Subcutaneous adipose tissue (tissue), 4 donors: ENCODE results near the gene GCA. TPM values are rescaled to one million over a fixed set of nuclear protein-coding genes. Genes with fewer than 3 reads are reported as not detected.

ENCODE experiments used
- total RNA-seq, 4 donors: library from RNA; depleted of rRNA; stranded (reverse); fragments of >200 nt; gene quantifications; one replicate each; pipeline ENCODE4 v1.1.0, GENCODE V29; 2016
- TF ChIP-seq, protein P1 (sequence below): fragments of 450-650 bp; IDR thresholded peaks from one replicate; pipeline ENCODE4 v1.5.1; 2016; ENCODE audit warnings: low read depth, mild to moderate bottlenecking, control low read depth, antibody characterized with exemption, moderate library complexity

GCA gene, protein sequence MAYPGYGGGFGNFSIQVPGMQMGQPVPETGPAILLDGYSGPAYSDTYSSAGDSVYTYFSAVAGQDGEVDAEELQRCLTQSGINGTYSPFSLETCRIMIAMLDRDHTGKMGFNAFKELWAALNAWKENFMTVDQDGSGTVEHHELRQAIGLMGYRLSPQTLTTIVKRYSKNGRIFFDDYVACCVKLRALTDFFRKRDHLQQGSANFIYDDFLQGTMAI
- total RNA-seq: 10 to 100 TPM; 17.0 to 74.3 (median 38.3) TPM

DNA sequence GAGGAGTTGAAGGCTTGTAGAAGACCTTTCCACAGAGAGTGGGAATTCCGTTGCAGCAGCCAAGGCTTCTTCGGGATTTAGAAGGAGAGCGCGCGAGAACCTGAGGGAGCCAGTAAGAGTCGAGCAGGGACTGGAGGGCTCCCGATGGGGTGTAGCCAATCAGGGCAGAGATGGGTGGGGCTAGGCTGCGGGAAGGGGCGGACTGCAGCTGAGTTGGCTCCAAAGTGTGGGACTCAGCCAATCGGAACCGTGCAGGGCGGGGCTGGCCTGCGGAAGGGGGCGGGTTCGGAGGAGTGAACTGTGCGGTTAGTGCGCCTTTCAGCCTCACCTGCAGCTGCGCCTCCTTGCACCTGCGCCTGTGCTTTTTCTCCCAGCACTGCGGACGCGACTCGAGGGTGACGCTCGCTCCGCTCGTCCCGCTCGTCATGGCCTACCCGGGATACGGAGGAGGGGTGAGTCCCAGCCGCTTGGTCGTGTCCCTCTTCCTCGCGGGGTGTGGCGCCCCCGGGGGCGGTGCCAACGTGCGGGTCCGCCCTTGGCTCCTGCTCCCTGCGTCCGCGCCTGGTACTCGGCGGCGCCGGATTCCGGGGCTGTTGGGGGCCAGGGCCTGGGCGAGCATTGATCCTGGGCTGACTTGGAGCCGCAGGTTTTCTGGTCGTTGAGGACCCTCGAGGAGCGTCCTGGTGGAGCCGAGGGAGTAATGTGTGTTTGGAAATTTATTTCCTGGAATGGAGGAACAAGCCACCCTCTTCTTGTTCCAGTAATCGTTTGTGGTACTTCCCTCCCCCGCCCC is at the start of gene GCA:
Gene GCA (plus strand): TSS at position 309 of the 793 bp plus-strand sequence. CDS start 117 bp downstream, at position 426.
- TF ChIP-seq, protein P1, sequence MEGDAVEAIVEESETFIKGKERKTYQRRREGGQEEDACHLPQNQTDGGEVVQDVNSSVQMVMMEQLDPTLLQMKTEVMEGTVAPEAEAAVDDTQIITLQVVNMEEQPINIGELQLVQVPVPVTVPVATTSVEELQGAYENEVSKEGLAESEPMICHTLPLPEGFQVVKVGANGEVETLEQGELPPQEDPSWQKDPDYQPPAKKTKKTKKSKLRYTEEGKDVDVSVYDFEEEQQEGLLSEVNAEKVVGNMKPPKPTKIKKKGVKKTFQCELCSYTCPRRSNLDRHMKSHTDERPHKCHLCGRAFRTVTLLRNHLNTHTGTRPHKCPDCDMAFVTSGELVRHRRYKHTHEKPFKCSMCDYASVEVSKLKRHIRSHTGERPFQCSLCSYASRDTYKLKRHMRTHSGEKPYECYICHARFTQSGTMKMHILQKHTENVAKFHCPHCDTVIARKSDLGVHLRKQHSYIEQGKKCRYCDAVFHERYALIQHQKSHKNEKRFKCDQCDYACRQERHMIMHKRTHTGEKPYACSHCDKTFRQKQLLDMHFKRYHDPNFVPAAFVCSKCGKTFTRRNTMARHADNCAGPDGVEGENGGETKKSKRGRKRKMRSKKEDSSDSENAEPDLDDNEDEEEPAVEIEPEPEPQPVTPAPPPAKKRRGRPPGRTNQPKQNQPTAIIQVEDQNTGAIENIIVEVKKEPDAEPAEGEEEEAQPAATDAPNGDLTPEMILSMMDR: no peak

DNA sequence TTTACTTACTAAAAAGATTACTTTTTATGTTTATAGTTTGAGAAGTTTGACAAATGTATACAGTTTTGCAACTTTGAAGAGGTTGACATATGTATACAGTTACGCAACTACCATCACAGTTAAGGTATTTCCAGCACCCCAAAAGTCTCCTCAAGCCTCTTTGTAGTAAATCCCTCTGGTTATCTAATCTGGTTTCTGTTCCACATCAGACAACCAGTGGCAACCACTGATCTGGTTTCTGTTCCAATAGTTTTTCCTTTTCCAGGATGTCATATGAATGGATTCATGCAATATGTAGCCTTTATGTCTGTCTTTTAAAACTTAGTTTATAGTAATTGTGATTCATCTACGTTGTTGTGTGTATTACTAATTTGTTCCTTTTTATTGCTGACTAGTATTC is 48.9 kb upstream of the GCA start:
- TF ChIP-seq, protein P1: no peak

DNA sequence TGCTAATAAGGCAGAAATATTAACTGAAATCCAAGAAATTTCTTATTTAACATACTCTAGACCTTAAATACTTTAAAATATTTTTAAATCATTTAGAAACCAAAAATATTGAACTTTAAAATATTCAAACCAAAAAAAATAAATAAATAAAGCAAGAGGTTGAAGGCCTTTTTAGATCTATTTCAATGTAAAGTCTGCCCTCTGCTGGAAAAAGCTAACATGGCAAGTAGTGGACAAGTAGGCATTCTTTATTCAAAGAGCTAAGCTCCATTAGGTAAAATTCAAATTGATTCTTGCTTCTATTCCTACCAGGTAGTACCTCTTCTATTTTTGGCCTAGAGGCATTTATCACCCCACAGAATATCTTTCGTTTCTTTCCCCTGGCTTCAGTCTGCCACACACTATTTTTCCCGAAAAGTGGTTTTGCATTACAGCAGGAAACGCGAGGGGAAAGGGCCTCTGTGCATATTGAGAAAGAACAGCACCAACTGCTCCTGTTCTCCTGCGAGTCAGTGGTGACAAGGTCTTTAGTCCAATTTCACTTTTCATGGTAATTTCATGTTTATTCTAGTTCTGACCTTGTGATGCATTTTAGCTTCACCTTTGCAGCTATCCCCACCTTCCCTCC is 45.9 kb upstream of the GCA start:
- TF ChIP-seq, protein P1: no peak

DNA sequence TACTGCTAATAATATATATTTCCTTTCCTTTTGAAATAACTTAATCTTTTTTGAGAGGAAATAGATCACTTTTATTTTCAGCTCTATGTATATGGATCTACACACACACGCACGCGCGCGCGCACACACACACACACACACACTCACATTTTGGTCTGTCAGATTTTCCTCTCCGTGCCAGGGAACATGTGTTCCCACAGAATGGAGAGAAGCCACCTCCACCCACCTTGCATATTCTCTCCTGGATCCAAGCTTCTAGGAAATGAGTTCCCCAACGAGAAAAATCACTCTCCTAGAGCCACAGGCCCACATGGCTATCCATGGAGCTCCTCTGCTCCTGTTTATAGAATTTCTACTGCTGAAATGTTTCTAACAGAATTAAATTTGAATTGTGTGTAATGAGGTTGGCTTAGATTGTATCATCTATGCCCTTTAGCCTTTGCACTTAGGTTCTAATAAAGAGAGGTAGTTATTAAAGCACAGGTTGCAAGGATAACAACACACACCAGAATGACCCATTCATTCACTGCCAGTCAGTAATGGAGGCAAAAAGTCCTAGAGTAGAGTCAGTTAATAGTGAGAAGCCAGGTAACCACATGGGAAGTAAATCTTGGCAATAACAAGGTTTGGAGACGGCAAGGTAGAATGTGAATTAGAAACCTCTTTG is 45.1 kb upstream of the GCA start:
- TF ChIP-seq, protein P1: no peak

DNA sequence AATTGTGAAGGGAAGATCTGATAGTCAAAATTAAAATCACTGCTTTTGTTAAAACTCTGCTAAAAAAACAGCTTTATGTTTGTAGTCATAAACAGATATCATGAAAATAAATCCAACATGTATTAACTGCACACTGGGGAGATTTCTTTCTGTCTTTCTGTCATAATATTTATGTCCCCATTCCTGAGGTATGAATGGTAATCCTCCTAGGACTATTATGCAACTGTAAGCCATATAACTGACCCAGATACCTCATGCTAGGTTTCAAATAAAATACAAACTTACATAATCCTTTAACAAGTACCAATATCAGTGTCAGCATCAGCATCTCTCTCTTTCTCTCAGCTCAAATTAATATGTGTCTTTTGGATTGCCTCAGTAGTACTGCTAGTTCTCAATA is 43.7 kb upstream of the GCA start:
- TF ChIP-seq, protein P1: no peak

DNA sequence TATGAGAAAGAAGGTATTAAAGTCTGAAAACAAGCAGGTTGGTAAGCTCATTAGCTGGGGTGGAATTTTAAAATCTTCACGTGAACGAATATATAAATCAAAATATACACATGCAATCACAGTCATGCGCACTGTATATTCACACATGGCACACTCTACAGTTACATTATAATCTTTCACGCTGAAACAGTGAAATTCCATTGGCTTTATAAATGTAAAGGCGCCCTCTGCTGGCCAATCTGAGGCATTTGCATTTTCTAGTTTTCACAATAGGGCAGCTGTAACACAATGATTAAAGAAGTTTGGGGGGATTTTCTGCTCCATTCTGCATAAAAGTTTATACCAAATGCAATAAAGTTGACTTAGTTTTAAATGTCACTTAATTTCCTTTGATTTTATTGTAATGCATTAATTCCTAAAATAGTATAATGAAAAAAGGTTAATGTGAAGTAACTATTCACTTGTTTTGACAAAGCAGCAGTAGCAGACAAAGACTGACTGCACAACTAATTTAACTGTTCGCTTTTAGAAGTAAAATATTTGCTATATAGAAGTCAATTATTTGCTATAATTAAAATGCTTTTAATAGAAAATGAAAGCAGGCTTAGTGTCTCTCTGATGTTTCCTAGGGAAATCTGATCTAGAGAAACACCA is 42.7 kb upstream of the GCA start:
- TF ChIP-seq, protein P1: no peak
